Middle frontal gyrus (tissue), 1 donor: ENCODE results near the gene SSB.
A peak's percentile ranks its signal among the peaks of the same experiment; 100 is the strongest.
"Not testable (repeated sequence)": the region's sequence is repeated elsewhere in the genome, so short reads cannot be mapped to it uniquely, and the experiment has no call there.

Experiments used
- DNase-seq: peaks from one replicate; pipeline ENCODE4 v3.0.0-alpha.2; 2015; ENCODE audit warnings: low spot score; ENCODE audit errors: extremely low spot score

SSB gene

GRCh38 chr2:169781249-169782013, 17.2 kb upstream of the SSB start:
- DNase-seq = no peak

- no peak for DNase-seq
These were observed 16.2 kb upstream of the SSB start for GRCh38 chr2:169782513-169782912.

DNA sequence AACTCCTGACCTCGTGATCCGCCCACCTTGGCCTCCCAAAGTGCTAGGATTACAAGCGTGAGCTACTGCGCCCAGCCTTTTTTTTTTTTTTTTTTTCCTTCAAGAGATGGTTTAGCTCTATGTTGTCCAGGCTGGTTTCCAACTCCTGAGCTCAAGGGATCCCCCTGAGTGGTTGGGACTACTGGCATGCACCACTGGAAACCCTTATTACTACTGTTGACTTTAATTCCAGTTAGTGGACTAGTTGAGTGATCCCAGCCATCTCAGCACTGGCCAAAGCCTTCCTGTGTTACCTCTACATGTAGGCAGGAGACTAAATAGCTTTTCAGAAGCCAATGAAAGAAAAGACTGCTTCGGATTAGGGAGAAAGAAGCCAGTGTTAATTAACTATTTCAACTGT, 8.1 kb upstream of the SSB start:
- no peak for DNase-seq

GRCh38 chr2:169795181-169795580, 3.5 kb upstream of the SSB start:
- DNase-seq = no peak

- DNase-seq = no peak
These were observed 2.2 kb upstream of the SSB start for GRCh38 chr2:169796441-169796840.

DNA sequence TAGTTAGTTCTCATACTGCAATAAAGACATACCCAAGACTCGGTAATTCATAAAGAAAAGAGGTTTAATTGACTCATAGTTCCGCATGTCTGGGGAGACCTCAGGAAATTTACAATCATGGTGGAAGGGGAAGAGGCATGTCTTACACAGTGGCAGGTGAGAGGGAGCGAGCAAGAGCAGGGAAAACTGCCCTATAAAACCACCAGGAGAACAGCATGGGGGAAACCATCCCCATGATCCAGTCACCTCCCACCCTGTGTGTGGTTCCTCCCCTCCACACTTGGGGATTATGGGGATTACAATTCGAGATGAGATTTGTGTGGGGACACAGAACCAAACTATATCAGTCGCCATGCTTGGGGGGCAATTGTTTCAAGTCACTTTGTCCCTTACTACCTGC, 1.1 kb upstream of the SSB start:
- no peak for DNase-seq

DNA sequence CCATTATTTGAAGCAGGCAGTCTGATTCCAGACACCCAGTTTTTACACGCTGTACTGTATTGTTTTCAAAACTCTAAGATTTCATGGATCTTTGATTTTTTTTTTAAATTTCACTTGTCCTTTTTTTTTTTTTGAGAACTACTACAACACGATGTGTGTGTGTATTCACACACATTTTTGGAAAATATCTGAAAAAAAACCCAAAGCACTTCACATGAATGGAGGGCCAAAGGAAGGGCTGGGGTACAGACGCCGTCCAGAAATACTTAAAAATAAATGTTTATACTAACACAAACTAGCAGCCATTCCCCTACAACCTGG, 314 bp upstream of the SSB start:
- no peak for DNase-seq

GRCh38 chr2:169803480-169803879, 4.8 kb downstream of the SSB start:
- DNase-seq = no peak

- no peak for DNase-seq
These were observed 7.9 kb downstream of the SSB start for GRCh38 chr2:169806586-169806985.

DNA sequence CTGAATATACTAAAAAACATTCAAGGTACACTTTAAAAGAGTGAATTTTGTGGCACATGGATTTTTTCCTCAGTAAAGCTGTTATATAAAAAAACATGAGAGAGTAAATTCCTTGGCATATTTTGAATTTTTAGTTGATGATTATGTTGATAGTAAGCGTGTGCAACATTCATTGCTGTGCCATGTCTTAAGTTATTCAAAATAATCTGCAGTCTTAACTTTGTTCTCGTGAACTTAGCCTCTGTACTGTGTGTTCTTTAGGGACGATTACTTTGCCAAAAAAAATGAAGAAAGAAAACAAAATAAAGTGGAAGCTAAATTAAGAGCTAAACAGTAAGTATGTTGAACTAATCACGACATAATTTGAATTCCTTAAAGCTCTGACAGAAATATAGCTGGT, 9.6 kb downstream of the SSB start:
- no peak for DNase-seq

DNA sequence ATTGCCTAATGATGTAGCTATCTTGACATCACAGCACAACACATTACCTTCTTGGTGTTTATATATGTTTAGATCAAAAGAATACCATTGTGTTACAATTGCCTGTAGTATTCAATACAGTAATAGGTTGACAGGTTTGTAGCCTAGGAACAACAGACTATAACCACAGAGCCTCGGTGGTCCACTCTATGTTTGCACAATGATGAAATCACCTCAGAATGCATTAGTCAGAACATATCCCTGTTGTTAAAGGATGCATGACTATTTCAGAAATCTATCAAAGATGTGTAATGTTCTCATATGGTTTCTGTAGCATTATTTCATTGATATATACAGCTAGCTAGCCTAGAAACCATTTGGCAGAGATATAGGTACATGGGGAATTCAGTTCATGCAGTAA, 17.2 kb downstream of the SSB start:
- no peak for DNase-seq

DNA sequence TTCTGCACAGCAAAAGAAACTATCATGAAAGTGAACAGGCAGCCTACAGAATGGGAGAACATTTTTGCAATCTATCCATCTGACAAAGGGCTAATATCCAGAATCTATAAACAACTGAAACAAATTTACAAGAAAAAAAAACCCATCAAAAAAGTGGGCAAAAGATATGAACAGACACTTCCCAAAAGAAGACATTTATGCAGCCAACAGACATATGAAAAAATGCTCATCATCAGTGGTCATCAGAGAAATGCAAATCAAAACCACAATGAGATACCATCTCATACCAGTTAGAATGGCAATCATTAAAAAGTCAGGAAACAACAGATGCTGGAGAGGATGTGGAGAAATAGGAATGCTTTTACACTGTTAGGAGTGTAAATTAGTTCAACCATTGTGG, 18.3 kb downstream of the SSB start:
- not testable (repeated sequence) for DNase-seq

- DNase-seq = not testable (repeated sequence)
These were observed 18.7 kb downstream of the SSB start for GRCh38 chr2:169817369-169817768.

GRCh38 chr2:169818241-169818640, 19.6 kb downstream of the SSB start:
- DNase-seq = no peak

GRCh38 chr2:169819106-169819505, 20.4 kb downstream of the SSB start:
- DNase-seq = no peak

DNA sequence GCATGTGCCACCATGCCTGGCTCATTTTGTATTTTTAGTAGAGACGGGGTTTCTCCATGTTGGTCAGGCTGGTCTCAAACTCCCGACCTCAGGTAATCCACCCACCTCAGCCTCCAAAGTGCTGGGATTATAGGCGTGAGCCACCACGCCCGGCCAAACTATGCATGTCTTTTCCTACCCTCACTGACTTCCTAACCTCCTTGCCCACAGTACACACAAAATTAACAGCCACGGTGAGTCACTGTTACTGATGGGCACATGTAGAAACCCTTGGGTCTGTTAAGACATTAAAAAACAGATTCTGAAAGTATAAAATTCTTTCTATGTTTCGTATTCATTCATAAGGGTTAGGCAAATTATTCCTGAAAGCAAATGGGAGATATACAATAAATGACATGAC, 21.4 kb downstream of the SSB start:
- DNase-seq = not testable (repeated sequence)

DNA sequence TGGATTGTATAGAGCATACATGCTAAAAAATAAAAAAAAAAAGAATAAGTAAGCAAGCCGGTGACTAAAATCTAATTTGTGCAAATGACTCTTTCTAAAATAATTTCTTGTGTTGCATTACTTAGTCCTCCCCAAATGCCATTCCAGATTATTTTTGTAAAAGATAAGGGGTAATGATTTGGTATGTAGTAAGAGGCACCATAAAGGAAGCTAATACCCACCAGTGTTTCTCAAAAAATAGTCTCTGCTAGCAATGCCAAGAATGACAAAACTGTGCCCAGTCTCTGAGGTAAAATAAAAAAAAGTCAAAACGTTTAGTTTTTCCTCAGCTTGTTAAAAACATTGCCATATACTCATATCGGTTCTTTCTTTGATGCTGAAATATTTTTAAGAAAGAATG, 23.4 kb downstream of the SSB start:
- DNase-seq = no peak

GRCh38 chr2:169822785-169823392, 24.2 kb downstream of the SSB start:
- DNase-seq = no peak

- no peak for DNase-seq
These were observed 25.3 kb downstream of the SSB start for GRCh38 chr2:169823996-169824372.

GRCh38 chr2:169824373-169825333, 26.0 kb downstream of the SSB start, which contains the start of gene METTL5:
Gene METTL5 (minus strand): TSS chr2:169824905. CDS start chr2:169824597, 308 bp downstream.
- DNase-seq = peak; percentile 65

GRCh38 chr2:169827272-169828140, 28.8 kb downstream of the SSB start, which contains the start of gene UBR3:
Gene UBR3 (plus strand): TSS chr2:169827454. CDS start chr2:169827508, 54 bp downstream.
- DNase-seq = peak; percentile 72
